ENCODE results near the gene ZMYND10. TPM values are rescaled to one million over a fixed set of nuclear protein-coding genes. Genes with fewer than 3 reads are reported as not detected.

The ZMYND10 gene
- polyA plus RNA-seq, 6 donors from 2014 or later, result 0.53 TPM; not detected in 5

- H3K4me3 Mint-ChIP-seq, result peak within 1 kb of the TSS; percentile 92 to 98 (median 98)
- H3K27me3 Mint-ChIP-seq, result no peaks in the 10 kb centered on the region
- H3K4me1 Mint-ChIP-seq, result peaks cover 32 to 69% (median 67%) of the 10 kb centered on the region in 3 donors
- ATAC-seq (ENCODE audit: low read depth in 2 of 2) (peak; percentile 87 to 89), DNase-seq (peak; percentile 98)
- H3K27ac Mint-ChIP-seq, result peak within 1 kb of the TSS; percentile 94 to 99 (median 98)
- H3K36me3 Mint-ChIP-seq, result peaks cover 0 to 7% of the 10 kb centered on the region in 2 donors
- no peaks in the 10 kb centered on the region for H3K9me3 Mint-ChIP-seq
These were observed 5.2 kb upstream of the ZMYND10 start, which contains the start of the genes CYB561D2 and NPRL2 for GRCh38 chr3:50350527-50351322. Gene CYB561D2 (plus strand): TSS chr3:50350862. CDS start chr3:50351434, 572 bp downstream. Gene NPRL2 (minus strand): TSS chr3:50350775. CDS start chr3:50350652, 123 bp downstream.

- ATAC-seq (ENCODE audit: low read depth in 2 of 2) (no peak), DNase-seq (no peak)
- Mint-ChIP-seq H3K27me3 (no peaks in the 10 kb centered on the region), H3K27ac (peak overlapping the region; percentile 94 to 99 (median 98)), H3K9me3 (no peaks in the 10 kb centered on the region), H3K4me3 (peak overlapping the region; percentile 92 to 98 (median 98)), H3K36me3 (peaks cover 0 to 7% of the 10 kb centered on the region in 2 donors), H3K4me1 (peaks cover 33 to 70% (median 68%) of the 10 kb centered on the region in 3 donors)
These were observed 4.6 kb upstream of the ZMYND10 start for GRCh38 chr3:50350213-50350526.

GRCh38 chr3:50347187-50347813 is 1.8 kb upstream of the ZMYND10 start:
- H3K4me3 Mint-ChIP-seq, result peak overlapping the region in 5 of 8 donors; percentile 22 to 66 (median 34)
- ATAC-seq (ENCODE audit: low read depth in 2 of 2) (peak; percentile 13 to 17), DNase-seq (peak; percentile 72)
- no peaks in the 10 kb centered on the region for H3K9me3 Mint-ChIP-seq
- no peaks in the 10 kb centered on the region for H3K27me3 Mint-ChIP-seq
- H3K4me1 Mint-ChIP-seq, result peaks cover 28 to 70% (median 69%) of the 10 kb centered on the region in 3 donors
- peak overlapping the region in 3 of 6 donors; percentile 26 to 65 (median 52) for H3K27ac Mint-ChIP-seq
- no peaks in the 10 kb centered on the region for H3K36me3 Mint-ChIP-seq

DNA sequence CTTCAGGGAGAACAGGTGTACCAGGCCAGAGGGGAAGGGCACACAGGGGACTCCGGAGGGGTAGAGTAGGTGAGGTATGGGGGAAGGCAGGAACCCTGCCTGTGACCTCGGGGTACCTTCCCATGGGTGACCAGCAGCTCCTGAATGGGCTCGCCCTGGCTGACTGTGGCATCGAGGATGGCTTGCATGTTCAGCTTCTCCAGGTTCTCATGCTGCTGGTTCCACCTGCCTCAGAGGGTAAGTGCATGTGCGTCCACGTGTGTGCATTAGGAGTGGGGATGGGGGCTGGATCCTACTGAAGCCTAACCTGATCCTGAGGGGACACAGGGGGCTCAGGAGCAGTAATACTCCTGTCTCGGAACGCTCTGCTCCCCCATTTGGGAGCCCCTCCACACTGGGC is 524 bp downstream of the ZMYND10 start:
- Mint-ChIP-seq H3K36me3 (no peaks in the 10 kb centered on the region), H3K9me3 (no peaks in the 10 kb centered on the region), H3K4me1 (peaks cover 28 to 66% (median 58%) of the 10 kb centered on the region in 3 donors), H3K27me3 (no peaks in the 10 kb centered on the region), H3K27ac (peak overlapping the region in 1 of 6 donors; percentile 88), H3K4me3 (peak overlapping the region in 3 of 8 donors; percentile 12 to 55 (median 41))
- no peak for DNase-seq
- ATAC-seq (ENCODE audit: low read depth in 2 of 2), result no peak

DNA sequence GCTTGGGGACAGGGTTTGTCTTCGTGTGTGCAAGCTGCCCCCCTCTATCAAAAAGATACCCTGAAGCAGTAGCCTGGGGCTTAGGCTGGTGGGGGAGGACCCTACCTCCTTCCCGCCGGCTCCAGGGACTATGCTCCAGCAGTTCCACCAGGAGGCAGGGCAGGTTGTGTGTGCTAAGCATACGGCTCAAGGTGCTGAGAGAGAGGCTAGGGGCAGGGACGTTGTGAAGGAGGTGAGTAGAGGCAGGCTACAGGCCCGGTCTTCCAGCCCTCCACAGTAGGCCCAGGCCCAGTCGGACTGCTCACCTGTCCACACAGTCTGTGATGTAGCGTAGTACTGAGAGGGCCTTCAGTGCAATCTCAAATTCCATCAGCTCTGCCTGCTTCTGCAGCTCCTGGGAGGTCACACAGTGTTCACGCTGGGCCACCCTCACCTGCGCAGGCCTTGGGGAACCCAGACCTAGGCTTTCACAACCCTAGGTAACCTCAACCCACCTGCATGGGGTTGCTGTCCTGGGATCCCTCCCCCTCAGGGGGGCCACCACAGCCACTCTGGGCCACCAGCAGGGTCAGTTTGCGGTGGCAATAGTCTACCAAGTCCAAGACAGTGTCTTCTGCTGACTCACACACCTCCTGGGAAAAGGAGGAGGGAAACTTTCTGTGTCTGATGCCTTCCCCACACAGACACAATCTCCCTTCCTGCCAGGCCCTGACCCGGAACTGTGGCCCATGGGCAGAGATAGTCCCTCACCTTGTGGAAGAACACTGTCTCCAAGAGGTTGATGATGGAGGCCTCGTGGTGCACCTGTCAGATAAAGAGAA is 2.5 kb downstream of the ZMYND10 start:
- H3K36me3 Mint-ChIP-seq, result no peaks in the 10 kb centered on the region
- no peak overlapping the region for H3K27ac Mint-ChIP-seq
- H3K4me3 Mint-ChIP-seq, result peak overlapping the region in 3 of 8 donors; percentile 15 to 74 (median 51)
- H3K27me3 Mint-ChIP-seq, result no peaks in the 10 kb centered on the region
- H3K4me1 Mint-ChIP-seq, result peaks cover 34 to 67% (median 55%) of the 10 kb centered on the region in 3 donors
- H3K9me3 Mint-ChIP-seq, result no peaks in the 10 kb centered on the region
- ATAC-seq (ENCODE audit: low read depth in 2 of 2), result no peak
- DNase-seq, result no peak

DNA sequence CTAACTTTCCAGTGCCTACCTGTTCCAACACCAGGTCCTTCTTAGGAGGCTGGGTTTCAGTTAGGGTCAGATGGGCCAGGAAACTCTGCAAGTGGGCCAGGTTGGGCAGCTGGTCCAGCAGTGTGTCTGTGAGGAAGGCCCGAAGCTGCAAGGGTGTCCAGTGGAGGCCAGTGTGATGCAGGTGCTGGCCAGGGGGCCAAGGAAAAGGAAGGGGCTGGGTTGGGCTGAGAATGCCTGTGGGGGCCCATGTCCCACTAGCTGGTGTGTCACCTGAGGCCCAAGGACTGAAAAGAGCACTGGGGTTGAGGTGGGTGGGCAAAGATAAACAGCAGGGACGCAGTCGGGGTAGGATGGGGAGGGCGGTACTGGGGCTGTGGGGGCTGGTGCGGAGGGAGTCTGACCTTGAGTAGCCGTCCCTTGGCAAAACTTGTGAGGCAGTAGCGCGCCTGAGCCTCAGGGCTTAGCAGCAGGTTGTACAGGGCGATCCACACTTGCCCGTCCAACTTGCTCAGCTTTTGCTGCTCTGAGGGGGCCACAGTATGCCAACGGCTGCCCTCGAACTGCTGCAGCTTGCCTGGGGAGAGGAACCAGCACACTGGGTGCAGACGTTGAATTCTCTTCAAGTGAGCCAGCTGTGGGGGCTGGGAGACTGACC is 3.4 kb downstream of the ZMYND10 start:
- Mint-ChIP-seq H3K9me3 (no peaks in the 10 kb centered on the region), H3K27me3 (no peaks in the 10 kb centered on the region), H3K36me3 (no peaks in the 10 kb centered on the region), H3K4me3 (peak overlapping the region in 5 of 8 donors; percentile 85 to 94 (median 87)), H3K27ac (peak overlapping the region in 2 of 6 donors; percentile 86 to 87), H3K4me1 (peaks cover 34 to 62% (median 50%) of the 10 kb centered on the region in 3 donors)
- ATAC-seq (ENCODE audit: low read depth in 2 of 2), result no peak
- DNase-seq, result no peak

- Mint-ChIP-seq H3K36me3 (no peaks in the 10 kb centered on the region), H3K27me3 (no peaks in the 10 kb centered on the region), H3K9me3 (no peaks in the 10 kb centered on the region), H3K4me1 (peaks cover 38 to 59% (median 53%) of the 10 kb centered on the region in 3 donors), H3K4me3 (peak overlapping the region; percentile 85 to 97 (median 90)), H3K27ac (peak overlapping the region in 2 of 6 donors; percentile 86 to 91)
- ATAC-seq (ENCODE audit: low read depth in 2 of 2), result no peak
- DNase-seq, result no peak
These were observed 4.0 kb downstream of the ZMYND10 start for GRCh38 chr3:50341537-50341936.

DNA sequence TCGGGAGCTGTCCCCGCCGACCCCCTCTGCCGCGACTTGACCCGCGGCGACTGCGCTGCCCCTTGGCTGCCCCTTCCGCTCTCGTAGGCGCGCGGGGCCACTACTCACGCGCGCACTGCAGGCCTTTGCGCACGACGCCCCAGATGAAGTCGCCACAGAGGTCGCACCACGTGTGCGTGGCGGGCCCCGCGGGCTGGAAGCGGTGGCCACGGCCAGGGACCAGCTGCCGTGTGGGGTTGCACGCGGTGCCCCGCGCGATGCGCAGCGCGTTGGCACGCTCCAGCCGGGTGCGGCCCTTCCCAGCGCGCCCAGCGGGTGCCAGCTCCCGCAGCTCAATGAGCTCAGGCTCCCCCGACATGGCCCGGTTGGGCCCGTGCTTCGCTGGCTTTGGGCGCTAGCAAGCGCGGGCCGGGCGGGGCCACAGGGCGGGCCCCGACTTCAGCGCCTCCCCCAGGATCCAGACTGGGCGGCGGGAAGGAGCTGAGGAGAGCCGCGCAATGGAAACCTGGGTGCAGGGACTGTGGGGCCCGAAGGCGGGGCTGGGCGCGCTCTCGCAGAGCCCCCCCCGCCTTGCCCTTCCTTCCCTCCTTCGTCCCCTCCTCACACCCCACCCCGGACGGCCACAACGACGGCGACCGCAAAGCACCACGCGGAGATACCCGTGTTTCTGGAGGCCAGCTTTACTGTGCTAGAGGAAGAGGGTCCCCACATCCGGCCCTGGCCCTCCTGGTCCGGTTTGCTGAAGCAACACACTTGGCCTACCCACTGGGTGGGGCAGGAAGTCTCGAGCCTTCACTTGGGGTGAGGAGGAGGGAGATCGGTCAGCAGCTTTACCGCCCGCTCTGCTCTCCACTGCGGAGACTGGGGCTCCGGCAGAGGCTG is 4.8 kb downstream of the ZMYND10 start, which contains the start of gene RASSF1:
Gene RASSF1, minus strand, starts transcription at position 389 of the 882 bp plus-strand sequence. Its CDS starts 31 bp downstream, at position 358.
- H3K9me3 Mint-ChIP-seq, result no peaks in the 10 kb centered on the region
- peaks cover 37 to 59% (median 53%) of the 10 kb centered on the region in 3 donors for H3K4me1 Mint-ChIP-seq
- ATAC-seq (ENCODE audit: low read depth in 2 of 2) (peak in 1 of 2 donors; percentile 4), DNase-seq (peak; percentile 50)
- H3K27me3 Mint-ChIP-seq, result no peaks in the 10 kb centered on the region
- peak within 1 kb of the TSS; percentile 87 to 97 (median 94) for H3K4me3 Mint-ChIP-seq
- H3K27ac Mint-ChIP-seq, result peak within 1 kb of the TSS; percentile 58 to 99 (median 98)
- no peaks in the 10 kb centered on the region for H3K36me3 Mint-ChIP-seq

DNA sequence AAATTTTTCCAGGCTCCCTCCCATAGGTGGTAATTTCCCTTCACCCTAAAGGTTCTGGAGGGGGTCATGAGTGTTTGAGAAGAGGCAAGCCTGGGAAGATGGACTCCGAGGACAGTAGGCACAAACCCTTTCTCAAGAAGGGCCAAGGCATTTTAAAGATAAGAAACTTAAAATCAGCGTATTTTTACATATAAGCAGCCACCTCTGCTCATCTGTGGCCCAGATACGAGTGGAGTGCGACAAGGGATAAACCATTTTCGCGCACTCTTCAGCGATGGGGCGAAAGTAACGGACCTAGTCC is 5.4 kb downstream of the ZMYND10 start:
- Mint-ChIP-seq H3K4me1 (peaks cover 37 to 60% (median 55%) of the 10 kb centered on the region in 3 donors), H3K9me3 (no peaks in the 10 kb centered on the region)

GRCh38 chr3:50339485-50340146 is 5.9 kb downstream of the ZMYND10 start:
- Mint-ChIP-seq H3K27me3 (no peaks in the 10 kb centered on the region), H3K4me3 (peak overlapping the region; percentile 87 to 97 (median 94)), H3K27ac (peak overlapping the region in 5 of 6 donors; percentile 81 to 99 (median 98)), H3K4me1 (peaks cover 37 to 65% (median 57%) of the 10 kb centered on the region in 3 donors), H3K36me3 (no peaks in the 10 kb centered on the region), H3K9me3 (no peaks in the 10 kb centered on the region)
- DNase-seq (no peak), ATAC-seq (ENCODE audit: low read depth in 2 of 2) (no peak)

More for the DNA sequence above, 5.4 kb downstream of the ZMYND10 start:
- no peaks in the 10 kb centered on the region for H3K27me3 Mint-ChIP-seq
- H3K4me3 Mint-ChIP-seq, result peak overlapping the region; percentile 87 to 97 (median 94)
- ATAC-seq (ENCODE audit: low read depth in 2 of 2) (no peak), DNase-seq (no peak)
- no peaks in the 10 kb centered on the region for H3K36me3 Mint-ChIP-seq
- H3K27ac Mint-ChIP-seq, result peak overlapping the region; percentile 37 to 99 (median 90)

GRCh38 chr3:50338965-50339364 is 6.6 kb downstream of the ZMYND10 start:
- no peaks in the 10 kb centered on the region for H3K27me3 Mint-ChIP-seq
- DNase-seq (no peak), ATAC-seq (ENCODE audit: low read depth in 2 of 2) (no peak)
- H3K27ac Mint-ChIP-seq, result peak overlapping the region; percentile 97 to 99 (median 98)
- no peaks in the 10 kb centered on the region for H3K36me3 Mint-ChIP-seq
- peak overlapping the region; percentile 87 to 97 (median 94) for H3K4me3 Mint-ChIP-seq
- H3K4me1 Mint-ChIP-seq, result peaks cover 41 to 70% (median 63%) of the 10 kb centered on the region in 3 donors
- no peaks in the 10 kb centered on the region for H3K9me3 Mint-ChIP-seq
